HAP-1 (cell line): ENCODE measurements around the gene BNC2.

Experiments used
- DNase-seq, 2 experiments: peaks; one replicate each; pipeline ENCODE4 v3.0.0-alpha.2; 2016 to 2020; ENCODE audit warnings: low spot score in 2 of 2
- H3K27me3 ChIP-seq: fragments of 250-450 bp; sonication (Bioruptor Pico); 2 replicates; pipeline ENCODE4 v1.5.1; 2020; ENCODE audit warnings: low read depth, mild to moderate bottlenecking, moderate library complexity
- H3K36me3 ChIP-seq: fragments of 250-450 bp; sonication (Bioruptor Pico); replicated peaks from 2 replicates; pipeline ENCODE4 v1.5.1; 2020; ENCODE audit warnings: mild to moderate bottlenecking
- H3K4me1 ChIP-seq: fragments of 250-450 bp; sonication (Bioruptor Pico); 2 replicates; pipeline ENCODE4 v1.5.1; 2020; ENCODE audit warnings: mild to moderate bottlenecking
- H3K4me3 ChIP-seq: fragments of 250-450 bp; sonication (Bioruptor Pico); 2 replicates; pipeline ENCODE4 v1.5.1; 2020; ENCODE audit warnings: mild to moderate bottlenecking, moderate library complexity
- H3K9me3 ChIP-seq: fragments of 250-450 bp; sonication (Bioruptor Pico); 2 replicates; pipeline ENCODE4 v1.5.1; 2020; ENCODE audit warnings: mild to moderate bottlenecking, moderate library complexity
- in situ Hi-C: fragments of 300-500 bp; cut with MboI; formaldehyde crosslinking; loops from 3 replicates; pipeline ENCODE4 v1.14.3; 2020; ENCODE audit warnings: low sequenced_read_pairs, inconsistent platforms, mixed read lengths

The BNC2 gene

GRCh38 chr9:16671591-16672137 is 198.8 kb downstream of the BNC2 start:
- Histone ChIP-seq H3K27me3 (no peaks in the 10 kb centered on the region), H3K4me1 (peaks cover 10% of the 10 kb centered on the region), H3K9me3 (no peaks in the 10 kb centered on the region), H3K4me3 (no peak overlapping the region), H3K36me3 (no peaks in the 10 kb centered on the region)
- in situ Hi-C loops: no loop called here
- no peak for DNase-seq

GRCh38 chr9:16670791-16671190 is 199.7 kb downstream of the BNC2 start:
- no peaks in the 10 kb centered on the region for H3K36me3 ChIP-seq
- no peak overlapping the region for H3K4me3 ChIP-seq
- no peak for DNase-seq
- no peaks in the 10 kb centered on the region for H3K27me3 ChIP-seq
- peaks cover 10% of the 10 kb centered on the region for H3K4me1 ChIP-seq
- in situ Hi-C loops: no loop called here
- no peaks in the 10 kb centered on the region for H3K9me3 ChIP-seq

DNA sequence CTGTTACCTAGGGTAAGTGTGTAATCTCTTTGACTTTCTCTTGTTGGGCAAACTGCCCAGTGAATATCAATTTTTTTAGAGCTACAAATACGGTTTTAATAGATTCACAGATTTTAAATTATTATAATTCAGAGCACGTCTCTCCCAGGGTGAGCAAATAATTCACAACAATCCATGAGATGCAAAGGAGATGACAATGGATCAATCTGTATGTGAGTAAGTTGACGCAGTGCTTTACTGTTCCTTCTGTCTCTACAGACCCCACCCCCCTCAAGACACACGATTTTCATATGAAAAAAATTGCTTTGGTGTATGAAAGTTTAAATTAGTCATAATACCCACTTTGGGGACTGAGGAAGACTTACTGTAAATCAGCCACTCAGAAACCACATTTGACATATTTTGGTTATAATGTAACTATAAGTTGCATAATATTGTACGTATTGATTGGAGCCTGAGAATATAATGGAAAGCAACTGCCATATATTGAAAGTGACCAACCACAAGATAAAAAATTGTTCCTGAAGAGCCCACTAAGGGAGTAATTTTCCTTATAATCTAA is 201.7 kb downstream of the BNC2 start:
- Histone ChIP-seq H3K4me1 (peaks cover 10% of the 10 kb centered on the region), H3K36me3 (no peaks in the 10 kb centered on the region), H3K9me3 (no peaks in the 10 kb centered on the region), H3K4me3 (no peak overlapping the region), H3K27me3 (no peaks in the 10 kb centered on the region)
- no peak for DNase-seq
- in situ Hi-C loops: no loop called here

GRCh38 chr9:16664211-16664610 is 206.3 kb downstream of the BNC2 start:
- in situ Hi-C loops: no loop called here

DNA sequence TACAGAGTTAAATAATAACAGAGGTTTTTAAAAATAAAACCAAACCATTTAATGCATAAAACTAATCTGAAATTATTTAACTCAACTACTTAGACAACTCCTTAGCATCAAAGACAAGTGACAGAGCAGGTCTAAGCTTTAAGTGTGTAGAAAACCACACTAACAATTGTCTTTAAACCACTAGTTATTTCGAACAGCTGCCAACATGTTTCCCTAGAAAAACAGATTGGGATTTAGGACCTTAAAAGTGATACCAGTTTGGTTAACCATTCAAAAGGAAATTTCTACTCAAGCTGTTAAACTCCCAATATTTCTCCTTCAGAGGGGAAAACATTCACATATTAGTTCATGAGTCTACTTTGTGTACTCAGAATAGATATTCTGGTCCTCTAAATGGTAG is 208.7 kb downstream of the BNC2 start:
- in situ Hi-C loops: no loop called here

More at GRCh38 chr9:16664211-16664610, 206.3 kb downstream of the BNC2 start:
- Histone ChIP-seq H3K36me3 (no peaks in the 10 kb centered on the region), H3K9me3 (no peaks in the 10 kb centered on the region), H3K4me1 (no peaks in the 10 kb centered on the region), H3K27me3 (no peaks in the 10 kb centered on the region), H3K4me3 (no peak overlapping the region)
- DNase-seq: no peak

GRCh38 chr9:16659096-16659495 is 211.4 kb downstream of the BNC2 start:
- H3K4me3 ChIP-seq: no peak overlapping the region
- H3K9me3 ChIP-seq: no peaks in the 10 kb centered on the region
- in situ Hi-C loops: no loop called here
- H3K36me3 ChIP-seq: no peaks in the 10 kb centered on the region
- H3K4me1 ChIP-seq: peaks cover 4% of the 10 kb centered on the region; the same call in 1 of the 2 replicates
- no peaks in the 10 kb centered on the region for H3K27me3 ChIP-seq
- no peak for DNase-seq

More for the DNA sequence above, 208.7 kb downstream of the BNC2 start:
- no peaks in the 10 kb centered on the region for H3K27me3 ChIP-seq
- H3K4me3 ChIP-seq: no peak overlapping the region
- no peak for DNase-seq
- H3K4me1 ChIP-seq: no peaks in the 10 kb centered on the region
- H3K9me3 ChIP-seq: no peaks in the 10 kb centered on the region
- no peaks in the 10 kb centered on the region for H3K36me3 ChIP-seq

- H3K36me3 ChIP-seq: no peaks in the 10 kb centered on the region
- no peak overlapping the region for H3K4me3 ChIP-seq
- peaks cover 17% of the 10 kb centered on the region for H3K4me1 ChIP-seq
- no peaks in the 10 kb centered on the region for H3K9me3 ChIP-seq
- in situ Hi-C loops: no loop called here
- DNase-seq: no peak
- H3K27me3 ChIP-seq: no peaks in the 10 kb centered on the region
These were observed 213.9 kb downstream of the BNC2 start for GRCh38 chr9:16656432-16657169.

DNA sequence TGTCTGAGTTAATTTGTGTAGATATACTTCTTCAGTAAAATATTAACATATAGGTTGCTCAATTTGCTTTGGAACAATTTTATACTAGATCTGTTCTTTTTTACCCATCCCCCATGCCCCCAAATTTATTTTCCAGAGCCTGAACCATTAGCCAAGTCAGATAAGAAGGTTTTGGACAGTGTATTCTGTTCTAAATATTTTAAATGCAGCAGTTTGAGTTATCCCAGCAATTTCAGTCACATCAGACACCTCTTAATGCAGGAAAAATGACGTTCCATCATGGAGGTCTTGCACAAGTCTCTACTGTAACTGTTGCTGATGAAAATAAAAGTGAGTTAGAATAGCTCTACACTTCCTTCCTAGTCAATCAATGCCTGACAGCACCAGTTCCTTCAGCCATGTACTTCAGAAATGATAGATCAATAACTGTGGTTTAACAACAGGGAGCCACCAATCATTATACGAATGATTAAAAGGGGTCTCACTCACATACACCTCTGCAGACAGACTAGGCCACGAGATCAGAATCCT is 215.8 kb downstream of the BNC2 start:
- DNase-seq: no peak
- no peak overlapping the region for H3K4me3 ChIP-seq
- peaks cover 17% of the 10 kb centered on the region for H3K4me1 ChIP-seq
- no peaks in the 10 kb centered on the region for H3K36me3 ChIP-seq
- no peaks in the 10 kb centered on the region for H3K9me3 ChIP-seq
- in situ Hi-C loops: no loop called here
- no peaks in the 10 kb centered on the region for H3K27me3 ChIP-seq

- Histone ChIP-seq H3K27me3 (no peaks in the 10 kb centered on the region), H3K9me3 (no peaks in the 10 kb centered on the region), H3K4me1 (peaks cover 17% of the 10 kb centered on the region), H3K4me3 (no peak overlapping the region), H3K36me3 (no peaks in the 10 kb centered on the region)
- in situ Hi-C loops: no loop called here
- DNase-seq: peak; percentile 14 to 33
These were observed 216.7 kb downstream of the BNC2 start for GRCh38 chr9:16653491-16654399.

GRCh38 chr9:16652582-16652981 is 217.9 kb downstream of the BNC2 start:
- Histone ChIP-seq H3K4me3 (no peak overlapping the region), H3K36me3 (no peaks in the 10 kb centered on the region), H3K27me3 (no peaks in the 10 kb centered on the region), H3K9me3 (no peaks in the 10 kb centered on the region), H3K4me1 (peaks cover 17% of the 10 kb centered on the region)
- in situ Hi-C loops: no loop called here
- DNase-seq: no peak

DNA sequence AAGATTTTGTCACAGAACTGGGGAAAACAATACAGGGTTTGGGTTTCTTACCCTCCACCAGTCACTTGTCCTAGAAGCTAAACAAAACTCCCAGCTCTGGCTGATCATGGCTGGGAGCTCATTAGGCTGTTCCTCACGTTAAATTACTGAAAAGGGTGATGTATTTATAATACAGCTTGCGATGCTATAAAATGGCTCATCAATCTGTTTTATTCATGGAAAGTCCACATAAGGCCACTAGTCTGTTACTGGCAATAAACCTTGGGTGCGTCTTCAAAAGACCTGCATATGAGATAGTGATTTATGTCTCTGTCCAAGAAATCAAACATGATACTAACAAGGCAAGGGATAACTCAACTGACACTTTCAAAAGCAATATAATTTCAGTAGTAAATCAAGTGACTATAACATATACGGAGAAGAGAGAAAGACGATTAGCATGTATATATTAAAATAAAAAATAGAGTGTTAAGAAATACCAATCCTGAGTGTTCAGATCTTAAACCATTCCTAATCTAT is 219.0 kb downstream of the BNC2 start:
- H3K9me3 ChIP-seq: no peaks in the 10 kb centered on the region
- no peaks in the 10 kb centered on the region for H3K27me3 ChIP-seq
- H3K4me3 ChIP-seq: no peak overlapping the region
- H3K4me1 ChIP-seq: peaks cover 17% of the 10 kb centered on the region
- no peaks in the 10 kb centered on the region for H3K36me3 ChIP-seq
- DNase-seq: no peak
- in situ Hi-C loops: no loop called here

- Histone ChIP-seq H3K4me3 (no peak overlapping the region), H3K36me3 (no peaks in the 10 kb centered on the region), H3K27me3 (no peaks in the 10 kb centered on the region), H3K4me1 (no peaks in the 10 kb centered on the region), H3K9me3 (no peaks in the 10 kb centered on the region)
- in situ Hi-C loops: no loop called here
- no peak for DNase-seq
These were observed 224.5 kb downstream of the BNC2 start for GRCh38 chr9:16645970-16646369.

DNA sequence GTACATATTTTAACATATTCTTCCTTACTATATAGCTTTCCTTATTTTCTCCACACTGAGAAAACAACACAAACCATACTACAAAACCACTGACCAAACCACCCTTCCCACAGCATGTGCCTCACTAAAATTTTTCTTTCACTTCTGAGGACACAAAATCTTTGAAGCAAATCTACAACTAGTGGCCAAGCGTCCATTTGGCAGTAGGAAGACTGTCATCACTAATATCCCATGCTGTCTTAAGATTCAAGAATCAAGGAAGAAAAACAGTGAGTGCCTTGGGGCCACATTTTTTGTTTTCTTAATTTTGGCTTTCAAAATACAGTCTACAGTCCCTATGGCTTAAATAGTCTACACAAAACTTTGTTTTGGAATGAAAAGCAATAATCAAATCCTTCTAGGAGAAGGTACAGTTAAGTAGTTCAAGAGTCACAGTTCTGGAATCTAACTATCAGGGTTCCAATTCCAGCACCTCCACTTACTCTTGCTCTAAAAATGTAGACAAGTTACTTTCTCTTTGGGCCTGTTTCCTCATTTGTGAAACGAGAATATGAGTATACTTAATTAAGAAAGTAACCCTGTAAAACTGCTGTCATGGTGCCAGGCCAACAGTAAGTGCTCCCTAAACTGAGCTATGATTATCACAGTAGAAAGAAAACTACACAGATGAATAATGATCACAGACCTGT is 227.9 kb downstream of the BNC2 start:
- H3K36me3 ChIP-seq: no peaks in the 10 kb centered on the region
- H3K9me3 ChIP-seq: no peaks in the 10 kb centered on the region
- H3K4me3 ChIP-seq: no peak overlapping the region
- in situ Hi-C loops: no loop called here
- H3K4me1 ChIP-seq: no peaks in the 10 kb centered on the region
- no peak for DNase-seq
- H3K27me3 ChIP-seq: no peaks in the 10 kb centered on the region
